IPS DF 4.7 (cell line): ENCODE results near the gene HOGA1.

Experiments
- DNase-seq: peaks from one replicate; pipeline ENCODE4 v3.0.0-alpha.2; 2013; ENCODE audit warnings: low spot score; ENCODE audit errors: extremely low read depth

HOGA1 gene

GRCh38 chr10:97578171-97578844 is 5.9 kb upstream of the HOGA1 start:
- no peak for DNase-seq

- no peak for DNase-seq
Observed at GRCh38 chr10:97580421-97581367, 3.5 kb upstream of the HOGA1 start.

GRCh38 chr10:97582169-97582568 is 2.0 kb upstream of the HOGA1 start:
- no peak for DNase-seq

- DNase-seq, result no peak
Observed at GRCh38 chr10:97583476-97583875, 713 bp upstream of the HOGA1 start.

- no peak for DNase-seq
Observed at GRCh38 chr10:97584798-97585438, 729 bp downstream of the HOGA1 start.

- DNase-seq, result no peak
Observed at GRCh38 chr10:97585439-97585811, 1.2 kb downstream of the HOGA1 start.

- DNase-seq, result no peak
Observed at GRCh38 chr10:97587183-97587582, 3.0 kb downstream of the HOGA1 start.

- DNase-seq, result no peak
Observed at GRCh38 chr10:97589479-97589878, 5.3 kb downstream of the HOGA1 start, which contains the start of gene C10orf62. Gene C10orf62 (plus strand): TSS chr10:97589721. CDS start chr10:97589898, 177 bp downstream.

- no peak for DNase-seq
Observed at GRCh38 chr10:97590082-97590747, 6.0 kb downstream of the HOGA1 start.

GRCh38 chr10:97590748-97591495 is 6.7 kb downstream of the HOGA1 start:
- no peak for DNase-seq

GRCh38 chr10:97593421-97593820 is 9.2 kb downstream of the HOGA1 start:
- DNase-seq, result no peak

GRCh38 chr10:97596101-97597082 is 12.2 kb downstream of the HOGA1 start:
- no peak for DNase-seq

GRCh38 chr10:97597778-97598177 is 13.6 kb downstream of the HOGA1 start:
- no peak for DNase-seq

- no peak for DNase-seq
Observed at GRCh38 chr10:97598407-97599271, 14.4 kb downstream of the HOGA1 start.

GRCh38 chr10:97599272-97599619 is 15.1 kb downstream of the HOGA1 start:
- DNase-seq, result no peak

GRCh38 chr10:97600616-97601015 is 16.4 kb downstream of the HOGA1 start:
- no peak for DNase-seq

- DNase-seq, result no peak
Observed at GRCh38 chr10:97601268-97602215, 17.4 kb downstream of the HOGA1 start.
